D341Med (cell line): ENCODE measurements around the gene UBA6.
"Not testable (repeated sequence)": the region's sequence is repeated elsewhere in the genome, so short reads cannot be mapped to it uniquely, and the experiment has no call there.

Source experiments
- DNase-seq: peaks from one replicate; pipeline ENCODE4 v3.0.0; 2012; ENCODE audit warnings: low spot score

UBA6 gene

GRCh38 chr4:67713529-67714247 is 12.7 kb upstream of the UBA6 start:
- no peak for DNase-seq

GRCh38 chr4:67712650-67713528 is 11.9 kb upstream of the UBA6 start:
- DNase-seq, result no peak

- no peak for DNase-seq
These were observed 11.2 kb upstream of the UBA6 start for GRCh38 chr4:67712000-67712625.

- not testable (repeated sequence) for DNase-seq
These were observed 5.7 kb upstream of the UBA6 start for GRCh38 chr4:67706682-67707081.

GRCh38 chr4:67704843-67705242 is 3.9 kb upstream of the UBA6 start:
- no peak for DNase-seq

- no peak for DNase-seq
These were observed 1.2 kb upstream of the UBA6 start for GRCh38 chr4:67702166-67702565.

GRCh38 chr4:67701517-67701850 is 529 bp upstream of the UBA6 start:
- no peak for DNase-seq

- DNase-seq, result no peak
These were observed 728 bp downstream of the UBA6 start for GRCh38 chr4:67700116-67700737.

GRCh38 chr4:67699603-67700002 is 1.4 kb downstream of the UBA6 start:
- no peak for DNase-seq

GRCh38 chr4:67697860-67698687 is 2.9 kb downstream of the UBA6 start:
- no peak for DNase-seq

- no peak for DNase-seq
These were observed 4.9 kb downstream of the UBA6 start for GRCh38 chr4:67696061-67696460.

GRCh38 chr4:67694662-67695061 is 6.3 kb downstream of the UBA6 start:
- DNase-seq, result no peak

GRCh38 chr4:67691328-67691727 is 9.6 kb downstream of the UBA6 start:
- no peak for DNase-seq

- no peak for DNase-seq
These were observed 13.3 kb downstream of the UBA6 start for GRCh38 chr4:67687636-67688035.

- no peak for DNase-seq
These were observed 15.5 kb downstream of the UBA6 start for GRCh38 chr4:67685532-67685859.

- no peak for DNase-seq
These were observed 16.0 kb downstream of the UBA6 start for GRCh38 chr4:67684839-67685531.

GRCh38 chr4:67682266-67682665 is 18.7 kb downstream of the UBA6 start:
- DNase-seq, result no peak

- no peak for DNase-seq
These were observed 20.3 kb downstream of the UBA6 start for GRCh38 chr4:67680581-67681222.

- no peak for DNase-seq
These were observed 22.3 kb downstream of the UBA6 start for GRCh38 chr4:67678612-67679011.

- DNase-seq, result no peak
These were observed 26.9 kb downstream of the UBA6 start for GRCh38 chr4:67674098-67674497.

- DNase-seq, result no peak
These were observed 32.6 kb downstream of the UBA6 start for GRCh38 chr4:67668315-67668714.
